ENCODE results near the gene SPATA21. TPM values are rescaled to one million over a fixed set of nuclear protein-coding genes. Genes with fewer than 3 reads are reported as not detected.

Gene SPATA21
- polyA plus RNA-seq, 1 donor = 0.30 TPM

- no peak for DNase-seq
These were observed 16.7 kb downstream of the SPATA21 start for GRCh38 chr1:16420424-16421118.

GRCh38 chr1:16418823-16419425 is 18.3 kb downstream of the SPATA21 start:
- DNase-seq = no peak

- no peak for DNase-seq
These were observed 24.0 kb downstream of the SPATA21 start for GRCh38 chr1:16413191-16413590.

- no peak for DNase-seq
These were observed 26.4 kb downstream of the SPATA21 start for GRCh38 chr1:16410803-16411202.

GRCh38 chr1:16409536-16410152 is 27.6 kb downstream of the SPATA21 start:
- no peak for DNase-seq

- DNase-seq = no peak
These were observed 30.4 kb downstream of the SPATA21 start for GRCh38 chr1:16406868-16407267.

- no peak for DNase-seq
These were observed 31.8 kb downstream of the SPATA21 start for GRCh38 chr1:16405441-16405840.

- no peak for DNase-seq
These were observed 34.5 kb downstream of the SPATA21 start for GRCh38 chr1:16402742-16403141.

GRCh38 chr1:16398371-16398953 is 38.8 kb downstream of the SPATA21 start:
- DNase-seq = no peak

- no peak for DNase-seq
These were observed 40.1 kb downstream of the SPATA21 start for GRCh38 chr1:16397120-16397519.

GRCh38 chr1:16396591-16396990 is 40.6 kb downstream of the SPATA21 start:
- DNase-seq = no peak

GRCh38 chr1:16394977-16395376 is 42.2 kb downstream of the SPATA21 start:
- DNase-seq = no peak

GRCh38 chr1:16393570-16394521 is 43.4 kb downstream of the SPATA21 start:
- DNase-seq = no peak

GRCh38 chr1:16392740-16393569 is 44.3 kb downstream of the SPATA21 start:
- DNase-seq = no peak

- no peak for DNase-seq
These were observed 45.8 kb downstream of the SPATA21 start for GRCh38 chr1:16391411-16391810.

- peak; percentile 64 for DNase-seq
These were observed 49.7 kb downstream of the SPATA21 start for GRCh38 chr1:16387201-16388188.

- peak; percentile 36 for DNase-seq
These were observed 50.6 kb downstream of the SPATA21 start for GRCh38 chr1:16386454-16387113.

GRCh38 chr1:16385659-16386453 is 51.4 kb downstream of the SPATA21 start:
- DNase-seq = no peak

- DNase-seq = no peak
These were observed 53.3 kb downstream of the SPATA21 start for GRCh38 chr1:16383888-16384287.

Data from hindlimb muscle (tissue), 1 donor.